ENCODE results near the gene FHIP1A.
A peak's percentile ranks its signal among the peaks of the same experiment; 100 is the strongest.

DNA sequence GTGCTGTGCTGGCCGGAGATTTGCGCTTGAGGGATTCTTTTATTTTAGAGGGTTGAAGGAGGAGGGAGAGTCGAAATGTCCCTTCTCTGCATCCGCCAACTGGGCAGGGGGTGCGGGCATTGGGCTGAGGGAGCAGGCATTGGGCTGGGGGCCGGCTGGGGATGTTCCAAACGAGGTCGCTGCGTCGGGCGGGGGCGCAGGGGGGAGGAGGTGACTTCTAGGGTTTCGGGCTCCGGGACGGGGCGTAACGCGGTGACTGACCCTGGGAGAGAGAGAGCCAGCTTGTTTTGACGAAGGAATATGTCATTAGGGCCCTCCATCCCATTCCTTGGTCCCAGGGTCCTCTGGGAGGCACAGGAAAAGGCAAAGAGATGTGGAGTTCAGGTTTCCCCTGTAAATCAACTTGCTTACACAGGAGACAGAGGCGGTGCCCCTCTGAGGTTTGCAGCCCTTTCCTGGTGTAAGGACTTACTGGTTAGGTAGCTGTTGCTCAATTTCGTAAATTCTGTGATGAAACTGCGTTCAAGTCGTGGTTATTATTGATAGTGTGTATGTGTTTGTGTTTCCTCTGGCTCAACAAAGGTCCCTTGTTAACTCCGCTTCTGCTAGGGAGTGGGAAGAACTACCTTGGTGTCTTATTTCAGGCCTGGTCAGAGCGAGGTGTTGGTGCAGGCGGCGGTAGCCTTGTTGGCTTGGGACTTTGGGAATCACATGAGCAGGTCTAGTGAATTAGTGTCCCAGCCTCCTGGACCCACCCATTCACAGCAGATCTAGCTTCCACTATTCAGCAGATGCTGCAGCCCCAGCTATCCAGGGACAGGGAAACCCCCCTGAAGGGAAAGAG lies 716 bp downstream of the FHIP1A start:
- TF ChIP-seq CTCF (IDR thresholded peaks at IDR 0.05) (no peak), POLR2A (IDR thresholded peaks at IDR 0.05) (peak; percentile 16 to 30)
